ENCODE measurements around the gene HOXB3.

- TF ChIP-seq EP300 (IDR thresholded peaks at IDR 0.05) (no peak), CTCF (IDR thresholded peaks at IDR 0.05) (peak in 2 of 3 experiments; percentile 92 to 97)
These were observed 28.3 kb upstream of the HOXB3 start for GRCh38 chr17:48618256-48618896.
